Colonic mucosa (tissue), 4 donors: ENCODE data around the gene INTS12. TPM values are rescaled to one million over a fixed set of nuclear protein-coding genes. Genes with fewer than 3 reads are reported as not detected.

ENCODE experiments used
- DNase-seq: peaks from one replicate; pipeline ENCODE4 v3.0.0-alpha.2; 2020
- H3K27ac ChIP-seq: fragments of 200-600 bp; one replicate; pipeline ENCODE4 v1.8.0; 2021
- H3K27me3 ChIP-seq: fragments of 200-600 bp; one replicate; pipeline ENCODE4 v1.8.0; 2021
- H3K36me3 ChIP-seq: fragments of 200-600 bp; one replicate; pipeline ENCODE4 v1.8.0; 2021
- H3K4me1 ChIP-seq: fragments of 200-600 bp; one replicate; pipeline ENCODE4 v1.8.0; 2021; ENCODE audit warnings: mild to moderate bottlenecking
- H3K4me3 ChIP-seq: fragments of 200-600 bp; one replicate; pipeline ENCODE4 v1.8.0; 2021
- H3K9ac ChIP-seq, 2 donors: one replicate each; pipeline ENCODE4 v1.7.0; 2013; ENCODE audit warnings: control low read depth in 2 of 2, low read depth in 2 of 2, low read length in 2 of 2
- H3K9me3 ChIP-seq: fragments of 200-600 bp; one replicate; pipeline ENCODE4 v1.8.0; 2021
- CTCF ChIP-seq: fragments of 200-600 bp; IDR thresholded peaks from one replicate; pipeline ENCODE4 v1.8.0; 2022; ENCODE audit warnings: antibody characterized with exemption, mild to moderate bottlenecking
- intact Hi-C: fragments of 100-400 bp; cut with DNase I; formaldehyde crosslinking; loops from one replicate; pipeline ENCODE4 v1.14.1; 2022
- total RNA-seq, 2 donors: library from RNA; stranded (reverse); fragmentation: NEBNext Ultra II Directional in 1 of 2; extraction: Animal tissue kit (Norgen Biotek cat#: 25700) in 1 of 2; gene quantifications; one replicate each; pipeline ENCODE4 v1.2.1, GENCODE V29; 2021
- donor health status: healthy.
- donor health status: DM: no; HTN: no; CAD: no.
- donor health status: DM: no; HTN: no; CAD: no.

Gene INTS12
- total RNA-seq, 2 donors from 2014 or later, result 14.1 to 18.0 TPM

GRCh38 chr4:105666693-105667092 lies 41.8 kb downstream of the INTS12 start:
- Histone ChIP-seq H3K4me3 (no peak overlapping the region), H3K36me3 (no peaks in the 10 kb centered on the region), H3K9me3 (no peaks in the 10 kb centered on the region), H3K27ac (no peak overlapping the region), H3K4me1 (no peaks in the 10 kb centered on the region), H3K27me3 (no peaks in the 10 kb centered on the region), H3K9ac (no peak overlapping the region)
- intact Hi-C loops, result no loop called here
- DNase-seq, result no peak
- no peak for TF ChIP-seq CTCF

DNA sequence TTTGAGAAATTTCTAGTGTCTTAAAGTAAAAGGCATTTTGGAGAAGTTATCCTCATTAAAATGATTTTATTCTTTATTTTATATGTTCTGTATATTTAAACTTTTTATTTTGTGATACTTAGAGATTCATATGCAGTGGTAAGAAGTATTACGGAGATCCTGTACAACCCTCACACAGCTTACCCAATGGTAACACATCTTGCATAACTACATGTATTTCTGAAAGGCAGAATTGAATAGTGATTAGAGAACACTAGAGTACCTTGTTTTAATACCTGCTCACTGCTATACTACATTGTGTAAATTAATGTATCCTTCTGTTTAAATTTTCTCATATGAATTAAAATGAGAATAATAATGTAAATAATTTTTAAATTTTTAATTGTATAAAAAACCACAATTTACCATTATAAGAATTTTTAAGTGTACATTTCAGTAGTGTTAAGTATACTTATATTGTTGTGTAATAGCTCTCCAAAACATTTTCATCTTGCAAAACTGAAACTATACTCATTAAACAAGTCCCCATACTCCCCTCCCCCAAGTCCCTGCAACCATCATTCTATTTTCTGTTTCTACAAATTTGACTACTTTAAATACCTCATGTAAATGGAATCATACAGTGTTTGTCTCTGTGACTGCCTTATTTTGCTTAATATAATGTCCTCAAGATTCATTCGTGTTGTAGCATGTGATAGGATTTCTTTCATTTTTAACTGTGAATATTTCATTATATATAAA lies 45.4 kb downstream of the INTS12 start:
- no peak for TF ChIP-seq CTCF
- no peaks in the 10 kb centered on the region for H3K27me3 ChIP-seq
- no peaks in the 10 kb centered on the region for H3K4me1 ChIP-seq
- no peak overlapping the region for H3K27ac ChIP-seq
- no peak for DNase-seq
- no peaks in the 10 kb centered on the region for H3K9me3 ChIP-seq
- H3K9ac ChIP-seq, result no peak overlapping the region
- intact Hi-C loops, result no loop called here
- no peak overlapping the region for H3K4me3 ChIP-seq
- H3K36me3 ChIP-seq, result no peaks in the 10 kb centered on the region

DNA sequence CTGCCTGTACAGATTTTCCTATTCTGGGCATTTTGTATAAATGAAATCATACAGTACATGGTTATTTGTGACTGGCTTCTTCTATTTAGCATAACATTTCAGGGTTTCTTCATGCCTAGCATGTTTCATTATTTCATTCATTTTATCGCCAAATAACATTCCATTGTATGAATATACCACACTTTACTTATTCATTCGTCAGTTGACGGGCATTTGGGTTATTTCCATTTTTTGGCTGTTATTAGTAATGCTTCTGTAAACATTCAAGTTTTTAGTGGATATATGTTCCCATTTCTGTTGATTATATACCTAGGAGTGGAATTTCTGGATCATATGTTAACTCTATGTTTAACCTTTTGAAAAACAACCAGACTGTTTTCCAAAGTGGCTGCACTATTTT lies 47.5 kb downstream of the INTS12 start:
- intact Hi-C loops, result no loop called here
- no peak overlapping the region for H3K9ac ChIP-seq
- H3K9me3 ChIP-seq, result no peaks in the 10 kb centered on the region
- H3K4me1 ChIP-seq, result no peaks in the 10 kb centered on the region
- H3K27ac ChIP-seq, result no peak overlapping the region
- no peaks in the 10 kb centered on the region for H3K27me3 ChIP-seq
- TF ChIP-seq CTCF, result no peak
- no peaks in the 10 kb centered on the region for H3K36me3 ChIP-seq
- no peak for DNase-seq
- H3K4me3 ChIP-seq, result no peak overlapping the region

GRCh38 chr4:105659190-105659589 lies 49.3 kb downstream of the INTS12 start:
- Histone ChIP-seq H3K27me3 (no peaks in the 10 kb centered on the region), H3K4me3 (no peak overlapping the region), H3K9me3 (no peaks in the 10 kb centered on the region), H3K27ac (no peak overlapping the region), H3K4me1 (no peaks in the 10 kb centered on the region), H3K9ac (no peak overlapping the region), H3K36me3 (no peaks in the 10 kb centered on the region)
- intact Hi-C loops, result no loop called here
- TF ChIP-seq CTCF, result no peak
- no peak for DNase-seq

DNA sequence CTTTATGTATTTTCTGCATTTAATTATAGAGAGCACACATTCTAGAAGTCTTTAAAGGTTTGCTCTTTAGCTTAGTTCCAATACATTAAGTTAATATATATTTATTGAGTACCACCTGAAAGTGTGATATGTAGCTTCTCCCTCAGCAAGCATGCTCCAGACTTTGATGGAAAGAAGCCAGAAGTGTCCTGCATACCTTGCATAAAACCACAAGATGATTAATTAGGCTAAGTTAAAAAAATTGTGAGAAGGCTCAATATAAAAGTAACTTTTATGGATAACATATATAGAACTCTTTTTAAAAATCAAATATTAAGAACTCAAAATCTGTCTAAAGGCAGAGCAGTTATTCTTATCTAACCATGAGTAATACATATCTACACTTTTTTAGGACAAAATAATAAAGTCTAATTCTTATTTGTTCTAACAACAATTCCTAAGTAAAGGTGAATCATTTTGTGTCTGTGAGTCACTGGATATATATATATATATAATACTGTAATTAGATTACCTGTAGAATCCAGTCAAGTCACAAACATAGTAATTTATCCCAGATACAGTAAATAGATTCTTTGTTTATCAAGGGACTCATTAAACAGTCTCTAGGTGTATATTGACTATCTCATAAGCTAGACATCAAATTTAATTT lies 51.2 kb downstream of the INTS12 start:
- Histone ChIP-seq H3K4me1 (no peaks in the 10 kb centered on the region), H3K27ac (no peak overlapping the region), H3K27me3 (no peaks in the 10 kb centered on the region), H3K9ac (no peak overlapping the region), H3K36me3 (no peaks in the 10 kb centered on the region), H3K4me3 (no peak overlapping the region), H3K9me3 (no peaks in the 10 kb centered on the region)
- DNase-seq, result no peak
- TF ChIP-seq CTCF, result no peak
- intact Hi-C loops, result no loop called here
